HG03520 (cell line): ENCODE measurements around the gene DGKI.

ENCODE experiments used
- ATAC-seq: cut with Tn5 transposase; IDR thresholded peaks from one replicate; pipeline ENCODE4 v1.9.1; 2021; ENCODE audit warnings: mild to moderate bottlenecking, moderate library complexity; ENCODE audit not compliant: unreplicated experiment

DGKI gene

GRCh38 chr7:137791930-137792329, 54.8 kb downstream of the DGKI start:
- ATAC-seq: no peak

GRCh38 chr7:137790828-137791227, 55.9 kb downstream of the DGKI start:
- no peak for ATAC-seq

GRCh38 chr7:137789215-137789882, 57.4 kb downstream of the DGKI start:
- ATAC-seq: no peak

- no peak for ATAC-seq
These were observed 59.3 kb downstream of the DGKI start for GRCh38 chr7:137787301-137787976.

- ATAC-seq: no peak
These were observed 68.3 kb downstream of the DGKI start for GRCh38 chr7:137778511-137778910.

GRCh38 chr7:137774793-137775201, 72.0 kb downstream of the DGKI start:
- ATAC-seq: peak; percentile 75

- ATAC-seq: no peak
These were observed 74.0 kb downstream of the DGKI start for GRCh38 chr7:137772748-137773147.

- no peak for ATAC-seq
These were observed 74.5 kb downstream of the DGKI start for GRCh38 chr7:137772316-137772715.

GRCh38 chr7:137771679-137772078, 75.1 kb downstream of the DGKI start:
- ATAC-seq: no peak

GRCh38 chr7:137771273-137771672, 75.5 kb downstream of the DGKI start:
- ATAC-seq: no peak

GRCh38 chr7:137768366-137768765, 78.4 kb downstream of the DGKI start:
- no peak for ATAC-seq

GRCh38 chr7:137762334-137762733, 84.4 kb downstream of the DGKI start:
- no peak for ATAC-seq

- no peak for ATAC-seq
These were observed 86.7 kb downstream of the DGKI start for GRCh38 chr7:137760111-137760510.

- no peak for ATAC-seq
These were observed 89.4 kb downstream of the DGKI start for GRCh38 chr7:137757146-137757925.

GRCh38 chr7:137755846-137756651, 90.7 kb downstream of the DGKI start:
- ATAC-seq: no peak

- ATAC-seq: no peak
These were observed 91.3 kb downstream of the DGKI start for GRCh38 chr7:137755427-137755826.

GRCh38 chr7:137753948-137754851, 92.6 kb downstream of the DGKI start:
- no peak for ATAC-seq

GRCh38 chr7:137753575-137753947, 93.2 kb downstream of the DGKI start:
- ATAC-seq: no peak

GRCh38 chr7:137753067-137753466, 93.7 kb downstream of the DGKI start:
- no peak for ATAC-seq

- no peak for ATAC-seq
These were observed 95.3 kb downstream of the DGKI start for GRCh38 chr7:137751361-137752009.
